WTC11 (cell line): Measurements from ENCODE around the gene RFTN1.

Experiments used
- FOXP1 ChIP-seq: sonication (generic); formaldehyde crosslinking; IDR thresholded peaks from 2 replicates; pipeline ENCODE4 v1.8.0; 2022; ENCODE audit warnings: missing genetic modification reagents, mild to moderate bottlenecking, moderate library complexity, borderline replicate concordance
- NR1H2 ChIP-seq: sonication (generic); formaldehyde crosslinking; IDR thresholded peaks from 2 replicates; pipeline ENCODE4 v1.9.0; 2021; ENCODE audit warnings: mild to moderate bottlenecking, moderate library complexity, missing genetic modification reagents
- PRRX2 ChIP-seq: fragments of 250-450 bp; sonication (Bioruptor Pico); IDR thresholded peaks from 2 replicates; pipeline ENCODE4 v1.8.0; 2021; ENCODE audit warnings: mild to moderate bottlenecking
- TEAD1 ChIP-seq: sonication (generic); formaldehyde crosslinking; IDR thresholded peaks from 2 replicates; pipeline ENCODE4 v1.8.0; 2022; ENCODE audit warnings: mild to moderate bottlenecking, missing genetic modification reagents
- TF ChIP-seq, protein P1 (sequence below): fragments of 200-600 bp; IDR thresholded peaks from 2 replicates; pipeline ENCODE4 v1.8.0; 2022; ENCODE audit warnings: antibody characterized with exemption
- TF ChIP-seq, protein P2 (sequence below): sonication (generic); formaldehyde crosslinking; IDR thresholded peaks from 2 replicates; pipeline ENCODE4 v1.8.1; 2022; ENCODE audit warnings: mild to moderate bottlenecking, missing genetic modification reagents, moderate library complexity, borderline replicate concordance
- TF ChIP-seq, protein P3 (sequence below): sonication (generic); formaldehyde crosslinking; IDR thresholded peaks from 2 replicates; pipeline ENCODE4 v1.8.1; 2023; ENCODE audit warnings: mild to moderate bottlenecking, missing genetic modification reagents

DNA sequence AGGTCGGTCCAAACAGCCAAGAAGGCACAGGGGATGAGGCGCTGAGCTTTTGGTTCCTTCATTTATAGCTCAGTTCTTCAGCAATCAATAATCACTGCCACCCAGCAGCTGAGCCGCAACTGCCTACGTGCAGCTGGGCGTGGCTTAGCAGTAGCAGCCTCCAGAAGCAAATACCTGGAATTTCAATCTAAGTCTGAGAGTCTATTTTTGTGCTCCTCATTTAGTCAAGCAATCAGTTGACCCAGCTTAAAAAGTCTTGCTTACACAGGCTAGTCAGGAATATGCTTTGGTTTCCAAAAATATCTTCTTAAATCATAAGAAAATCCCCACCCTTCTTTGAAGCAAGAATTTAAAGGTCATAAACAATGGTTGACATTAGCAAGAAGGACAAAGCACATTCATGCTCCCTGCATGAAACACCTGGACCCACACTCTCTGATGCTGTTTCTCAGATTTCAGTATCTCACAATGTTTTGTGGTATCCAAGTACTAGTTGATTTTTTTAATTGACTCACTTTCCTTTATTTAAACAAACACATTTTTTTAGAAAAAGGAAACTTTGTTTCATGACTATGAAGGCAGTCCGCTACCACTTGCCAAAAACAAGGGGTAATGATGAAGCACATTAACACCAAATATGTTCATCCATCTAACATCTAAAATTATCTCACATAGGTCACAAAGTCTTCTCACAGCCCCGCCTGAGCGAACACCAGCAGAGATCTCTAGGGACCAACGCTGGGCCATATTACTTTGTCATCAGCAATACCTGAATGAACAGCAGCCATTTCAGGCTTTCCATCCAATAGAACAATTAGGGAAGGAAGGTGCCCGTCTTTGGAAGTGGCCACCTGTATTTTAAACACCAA lies 142.4 kb downstream of the RFTN1 start:
- TF ChIP-seq, protein P1, sequence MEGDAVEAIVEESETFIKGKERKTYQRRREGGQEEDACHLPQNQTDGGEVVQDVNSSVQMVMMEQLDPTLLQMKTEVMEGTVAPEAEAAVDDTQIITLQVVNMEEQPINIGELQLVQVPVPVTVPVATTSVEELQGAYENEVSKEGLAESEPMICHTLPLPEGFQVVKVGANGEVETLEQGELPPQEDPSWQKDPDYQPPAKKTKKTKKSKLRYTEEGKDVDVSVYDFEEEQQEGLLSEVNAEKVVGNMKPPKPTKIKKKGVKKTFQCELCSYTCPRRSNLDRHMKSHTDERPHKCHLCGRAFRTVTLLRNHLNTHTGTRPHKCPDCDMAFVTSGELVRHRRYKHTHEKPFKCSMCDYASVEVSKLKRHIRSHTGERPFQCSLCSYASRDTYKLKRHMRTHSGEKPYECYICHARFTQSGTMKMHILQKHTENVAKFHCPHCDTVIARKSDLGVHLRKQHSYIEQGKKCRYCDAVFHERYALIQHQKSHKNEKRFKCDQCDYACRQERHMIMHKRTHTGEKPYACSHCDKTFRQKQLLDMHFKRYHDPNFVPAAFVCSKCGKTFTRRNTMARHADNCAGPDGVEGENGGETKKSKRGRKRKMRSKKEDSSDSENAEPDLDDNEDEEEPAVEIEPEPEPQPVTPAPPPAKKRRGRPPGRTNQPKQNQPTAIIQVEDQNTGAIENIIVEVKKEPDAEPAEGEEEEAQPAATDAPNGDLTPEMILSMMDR: no peak
- TF ChIP-seq, protein P2, sequence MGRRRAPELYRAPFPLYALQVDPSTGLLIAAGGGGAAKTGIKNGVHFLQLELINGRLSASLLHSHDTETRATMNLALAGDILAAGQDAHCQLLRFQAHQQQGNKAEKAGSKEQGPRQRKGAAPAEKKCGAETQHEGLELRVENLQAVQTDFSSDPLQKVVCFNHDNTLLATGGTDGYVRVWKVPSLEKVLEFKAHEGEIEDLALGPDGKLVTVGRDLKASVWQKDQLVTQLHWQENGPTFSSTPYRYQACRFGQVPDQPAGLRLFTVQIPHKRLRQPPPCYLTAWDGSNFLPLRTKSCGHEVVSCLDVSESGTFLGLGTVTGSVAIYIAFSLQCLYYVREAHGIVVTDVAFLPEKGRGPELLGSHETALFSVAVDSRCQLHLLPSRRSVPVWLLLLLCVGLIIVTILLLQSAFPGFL (CRISPR knock-in tag): no peak
- no peak for TF ChIP-seq NR1H2 (CRISPR knock-in tag)
- TF ChIP-seq FOXP1: no peak
- TF ChIP-seq, protein P3, sequence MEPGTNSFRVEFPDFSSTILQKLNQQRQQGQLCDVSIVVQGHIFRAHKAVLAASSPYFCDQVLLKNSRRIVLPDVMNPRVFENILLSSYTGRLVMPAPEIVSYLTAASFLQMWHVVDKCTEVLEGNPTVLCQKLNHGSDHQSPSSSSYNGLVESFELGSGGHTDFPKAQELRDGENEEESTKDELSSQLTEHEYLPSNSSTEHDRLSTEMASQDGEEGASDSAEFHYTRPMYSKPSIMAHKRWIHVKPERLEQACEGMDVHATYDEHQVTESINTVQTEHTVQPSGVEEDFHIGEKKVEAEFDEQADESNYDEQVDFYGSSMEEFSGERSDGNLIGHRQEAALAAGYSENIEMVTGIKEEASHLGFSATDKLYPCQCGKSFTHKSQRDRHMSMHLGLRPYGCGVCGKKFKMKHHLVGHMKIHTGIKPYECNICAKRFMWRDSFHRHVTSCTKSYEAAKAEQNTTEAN: no peak
- no peak for TF ChIP-seq PRRX2
- no peak for TF ChIP-seq TEAD1 (CRISPR knock-in tag)
